GM18951 (cell line): ENCODE results near the gene MORC2.

Experiments used
- POLR2A ChIP-seq: IDR thresholded peaks from 4 replicates; pipeline ENCODE4 v1.6.1; 2011; ENCODE audit warnings: mild to moderate bottlenecking; ENCODE audit not compliant: insufficient read length, insufficient read depth; ENCODE audit errors: extremely low read depth
- in situ Hi-C: fragments of 300-500 bp; cut with MboI; formaldehyde crosslinking; loops from one replicate; pipeline ENCODE4 v1.12.0; 2022; ENCODE audit warnings: low sequenced_read_pairs, mixed read lengths, inconsistent platforms; ENCODE audit not compliant: unreplicated experiment

The MORC2 gene

DNA sequence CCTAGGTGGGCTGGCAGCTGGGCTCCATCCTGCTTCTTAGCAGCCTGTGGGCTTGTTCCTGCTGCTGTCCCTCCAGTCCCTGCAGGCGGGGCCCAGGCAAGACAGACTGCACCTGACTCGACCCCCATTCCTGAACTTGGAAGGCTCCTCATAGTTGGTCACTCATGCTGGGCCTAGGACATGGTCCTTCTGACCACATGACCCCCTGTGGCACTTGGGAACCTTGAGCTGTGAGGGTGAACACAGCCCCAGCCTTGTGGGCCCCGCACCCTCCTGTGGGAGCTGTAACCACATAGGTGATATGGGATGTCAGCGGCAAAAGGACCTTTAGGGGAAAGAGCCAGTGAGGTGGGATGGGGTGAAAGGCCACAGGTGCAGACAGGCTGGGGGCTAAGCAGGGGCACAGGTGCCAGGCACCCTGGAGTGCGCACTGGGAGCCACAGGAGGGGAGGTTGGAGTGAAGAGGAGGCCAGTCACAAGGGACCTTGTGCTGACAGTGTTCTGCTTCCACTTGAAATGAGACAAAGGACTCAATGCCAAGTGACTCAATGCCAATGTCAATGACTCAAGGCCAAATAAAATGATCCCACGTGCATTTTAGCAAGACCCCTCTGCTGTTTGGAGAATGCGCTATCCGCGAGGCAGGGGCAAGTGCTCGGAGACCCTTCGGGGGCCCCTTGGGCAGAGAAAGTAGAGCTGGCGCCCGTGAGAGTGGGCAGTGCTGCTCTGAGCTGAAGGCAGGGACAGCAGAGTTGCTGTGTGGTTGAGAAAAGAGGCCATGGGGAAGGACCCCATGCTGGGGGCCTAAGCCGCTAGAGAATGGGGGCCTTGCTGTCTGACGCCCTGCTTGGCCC, 90.7 kb downstream of the MORC2 start:
- in situ Hi-C loops = no loop called here
- no peak for TF ChIP-seq POLR2A

DNA sequence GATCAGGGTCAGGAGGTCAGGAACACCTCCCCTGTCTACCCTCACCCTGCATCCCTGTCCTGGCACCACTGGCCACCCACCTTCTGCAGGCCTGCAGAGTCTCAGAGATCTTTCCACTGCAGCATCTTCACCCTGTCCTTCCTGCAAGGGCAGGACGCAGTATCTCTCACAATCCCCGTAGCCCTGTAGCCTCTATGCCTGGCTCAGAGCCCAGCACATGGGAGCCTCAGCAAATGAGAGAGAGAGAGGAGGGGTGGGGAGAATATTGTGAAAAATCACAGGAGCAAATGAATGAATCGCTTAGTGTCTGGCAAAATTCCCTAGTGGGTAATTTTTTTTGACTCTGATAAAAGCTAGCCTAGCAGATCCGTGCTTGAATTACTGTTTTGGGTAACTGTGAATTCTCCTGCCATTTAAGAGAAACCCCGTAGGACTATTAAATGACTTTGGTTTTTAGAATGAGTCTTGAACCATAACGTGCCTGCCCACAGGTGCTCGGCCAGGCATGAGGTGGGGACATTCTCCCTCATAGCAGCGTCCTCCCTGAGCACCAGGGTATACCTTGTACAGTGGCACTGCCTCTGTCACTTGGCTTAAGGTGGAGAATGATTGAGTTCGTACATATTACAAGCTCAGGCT, 91.5 kb downstream of the MORC2 start:
- in situ Hi-C loops = no loop called here
- no peak for TF ChIP-seq POLR2A

GRCh38 chr22:30876221-30876751, 92.3 kb downstream of the MORC2 start:
- no peak for TF ChIP-seq POLR2A
- in situ Hi-C loops = no loop called here

DNA sequence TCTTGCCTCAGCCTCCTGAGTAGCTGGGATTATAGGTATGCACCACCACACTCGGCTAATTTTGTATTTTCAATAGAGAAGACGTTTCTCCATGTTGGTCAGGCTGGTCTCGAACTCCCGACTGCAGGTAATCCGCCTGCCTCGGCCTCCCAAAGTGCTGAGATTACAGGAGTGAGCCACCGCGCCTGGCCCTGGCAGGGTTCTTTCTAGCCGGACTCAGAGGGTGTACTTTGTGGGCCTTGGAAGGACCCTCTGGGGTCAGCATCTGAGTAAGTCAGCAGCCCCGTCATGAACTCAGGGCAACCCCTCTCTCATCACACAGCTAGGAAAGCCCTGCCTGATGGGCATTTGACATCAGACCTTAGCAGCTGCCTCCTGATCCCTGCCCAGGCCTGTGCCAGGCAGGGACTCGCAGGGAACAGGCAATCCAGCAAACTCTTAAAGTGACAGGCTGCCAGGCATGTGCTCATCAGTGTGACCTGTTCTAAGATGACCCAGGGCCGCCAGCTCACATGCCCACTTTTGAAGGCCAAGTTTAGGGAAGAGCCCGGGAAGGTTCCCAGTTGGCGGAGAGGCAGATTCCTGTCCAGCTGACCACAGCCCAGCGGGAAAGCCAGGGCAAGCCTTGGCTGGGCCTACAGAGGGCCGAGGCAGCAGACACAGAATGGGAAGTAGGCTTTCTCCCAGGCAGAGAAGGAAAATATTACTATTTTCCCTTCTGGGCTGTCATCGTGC, 92.9 kb downstream of the MORC2 start:
- in situ Hi-C loops = no loop called here
- no peak for TF ChIP-seq POLR2A
